Right renal cortex interstitium (tissue), 3 donors: ENCODE data around the gene GALNT10. TPM values are rescaled to one million over a fixed set of nuclear protein-coding genes. Genes with fewer than 3 reads are reported as not detected.

ENCODE experiments used
- DNase-seq, 3 donors: peaks; one replicate each; pipeline ENCODE4 v3.0.0-alpha.2; 2013; ENCODE audit warnings: low read depth in 3 of 3, low spot score in 2 of 3
- polyA plus RNA-seq, 3 donors: library from polyadenylated mRNA; unstranded; fragments of 120-200 nt; gene quantifications; one replicate each; pipeline ENCODE4 v1.2.1, GENCODE V29; 2013; ENCODE audit not compliant: insufficient read length in 3 of 3

GALNT10 gene
- polyA plus RNA-seq, 3 donors: 25.7 to 29.4 (median 27.4) TPM

DNA sequence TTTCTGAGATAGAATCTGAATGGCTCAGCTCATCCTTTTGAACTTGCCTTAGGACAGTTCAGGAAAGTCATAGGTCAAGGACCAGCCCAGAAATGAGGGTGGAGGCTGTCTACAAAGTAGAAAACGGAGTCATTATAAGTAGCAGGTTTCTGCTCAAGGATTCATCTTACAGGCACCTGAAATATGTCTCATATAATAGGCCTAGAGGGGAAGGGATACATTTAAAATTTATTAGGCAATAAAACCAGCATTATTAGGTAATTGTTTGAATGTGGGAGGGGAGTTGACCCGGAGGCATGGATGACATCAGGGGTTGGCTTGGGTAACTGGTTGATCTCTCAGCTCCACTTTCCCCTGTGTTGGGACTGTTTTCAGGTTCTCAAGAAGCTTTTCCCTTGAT is 11.9 kb upstream of the GALNT10 start:
- DNase-seq: no peak

DNA sequence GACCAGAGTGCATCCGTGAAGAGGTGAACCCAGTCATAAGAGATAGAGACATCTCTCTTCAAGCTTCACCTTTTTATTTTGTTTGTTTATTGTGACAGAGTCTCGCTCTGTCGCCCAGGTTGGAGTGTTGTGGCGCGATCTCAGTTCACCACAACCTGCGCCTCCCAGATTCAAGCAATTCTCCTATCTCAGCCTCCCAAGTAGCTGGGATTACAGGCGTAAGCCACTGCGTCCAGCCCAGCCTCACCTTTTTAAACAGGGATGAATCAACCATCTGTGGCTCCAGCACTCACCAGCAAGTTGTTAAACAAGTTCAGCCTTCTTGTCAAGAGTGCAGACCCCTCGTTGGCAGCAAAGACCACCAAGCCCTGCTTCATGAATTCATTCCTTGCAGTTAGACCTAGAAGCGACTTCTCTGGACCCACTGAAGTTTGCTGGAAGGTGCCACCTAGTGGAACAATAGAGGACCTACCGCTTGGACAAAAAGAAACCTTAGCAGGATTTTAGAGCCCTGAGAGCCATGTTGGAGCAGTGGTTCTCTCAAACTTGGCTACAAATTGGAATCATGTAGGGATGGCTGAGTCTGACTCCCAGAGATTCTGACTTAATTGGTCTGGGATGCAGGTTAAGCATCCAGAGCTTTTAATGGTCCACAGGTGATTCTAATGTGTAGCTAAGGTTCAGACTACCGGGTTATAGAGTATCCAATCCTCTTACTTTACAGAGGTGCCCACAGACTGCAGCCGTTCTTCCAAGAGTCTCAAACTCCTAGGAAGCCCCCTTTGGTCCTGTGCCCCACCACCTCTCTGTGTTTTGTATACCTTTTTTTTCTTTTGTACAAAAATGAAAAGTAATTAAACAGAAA is 10.5 kb upstream of the GALNT10 start:
- no peak for DNase-seq

DNA sequence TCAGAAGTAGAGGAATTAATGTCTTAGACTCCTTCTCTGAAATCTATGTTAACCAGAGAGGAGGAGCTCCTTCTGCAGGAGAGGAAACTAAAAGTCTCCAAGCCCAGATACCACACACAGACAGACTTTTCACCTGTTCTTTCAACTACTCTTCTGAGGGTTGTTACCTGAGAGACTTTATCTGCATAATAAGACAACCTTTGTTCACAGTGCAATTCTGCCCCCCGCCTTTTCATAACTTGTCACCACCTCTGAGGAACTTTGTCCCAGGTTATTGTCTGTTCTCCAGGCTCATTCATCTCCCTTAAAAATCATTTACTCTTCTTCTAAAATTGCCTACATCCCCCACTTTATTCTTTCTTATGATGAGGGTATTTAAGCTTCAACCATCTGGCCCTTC is 9.4 kb upstream of the GALNT10 start:
- no peak for DNase-seq

DNA sequence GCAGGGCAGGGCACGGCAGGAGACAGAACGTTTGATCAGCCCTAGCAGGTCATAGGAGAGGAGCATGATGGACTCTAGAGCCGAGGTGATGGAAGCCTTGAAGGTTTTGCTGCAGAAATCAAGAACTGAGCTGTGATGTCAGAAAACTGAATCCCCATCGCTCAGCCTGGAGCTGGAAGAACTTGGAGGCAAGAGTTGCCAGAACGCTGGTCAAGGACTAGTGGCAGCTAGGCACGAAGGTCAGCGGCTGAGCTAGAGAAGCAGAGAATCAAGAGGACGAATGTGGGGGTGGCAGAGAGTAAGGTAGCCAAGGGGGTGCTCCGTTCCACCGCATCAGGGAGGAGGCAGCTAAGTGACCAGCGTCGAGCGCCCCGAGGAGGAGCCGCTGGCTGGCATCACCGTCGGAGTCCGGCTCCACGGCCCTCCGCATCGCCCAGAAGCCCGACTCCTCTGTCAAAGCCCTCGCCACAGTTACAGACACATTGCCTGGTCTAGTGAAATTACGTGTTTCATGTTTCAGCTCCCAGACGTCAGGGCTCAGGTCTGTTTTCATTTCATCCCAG is 1.2 kb upstream of the GALNT10 start:
- DNase-seq: no peak

DNA sequence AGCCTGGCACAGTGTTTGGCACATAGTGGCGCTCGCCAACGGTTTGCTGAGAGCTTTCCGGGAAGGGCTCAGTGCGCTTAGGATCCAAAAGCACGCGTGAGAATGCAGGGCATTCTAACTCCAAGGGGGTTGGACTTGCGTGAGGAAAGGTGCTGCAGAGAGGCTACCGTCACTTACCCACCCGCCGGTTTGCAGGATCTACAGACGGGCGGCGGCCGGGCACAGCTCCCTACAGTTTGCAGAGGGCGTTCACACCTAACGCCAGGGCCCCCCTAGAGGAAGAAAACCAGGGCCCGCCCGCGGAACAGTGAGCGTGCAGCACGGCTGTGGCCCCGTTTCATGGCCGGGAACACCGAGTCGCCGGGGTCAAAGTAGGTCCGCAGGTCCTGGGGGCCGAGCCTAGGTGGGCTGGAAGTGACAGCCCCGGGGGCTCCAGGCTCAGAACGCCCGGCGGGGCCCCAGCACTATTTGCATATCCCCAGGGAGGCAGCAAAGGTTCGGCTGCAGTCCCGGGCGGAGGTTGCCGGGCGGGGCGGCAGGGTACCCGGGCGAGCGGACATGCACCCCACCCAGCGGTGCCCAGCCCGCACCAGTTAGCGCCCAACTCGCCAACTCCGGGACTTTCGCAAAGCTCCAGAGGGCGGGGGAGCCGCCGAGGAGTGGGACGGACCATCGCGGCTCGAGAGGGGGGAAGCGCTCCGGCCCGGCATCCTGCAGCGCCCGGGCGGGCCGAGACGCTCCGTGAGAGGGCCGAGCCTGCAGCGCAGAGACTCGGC is 526 bp upstream of the GALNT10 start:
- DNase-seq: no peak

DNA sequence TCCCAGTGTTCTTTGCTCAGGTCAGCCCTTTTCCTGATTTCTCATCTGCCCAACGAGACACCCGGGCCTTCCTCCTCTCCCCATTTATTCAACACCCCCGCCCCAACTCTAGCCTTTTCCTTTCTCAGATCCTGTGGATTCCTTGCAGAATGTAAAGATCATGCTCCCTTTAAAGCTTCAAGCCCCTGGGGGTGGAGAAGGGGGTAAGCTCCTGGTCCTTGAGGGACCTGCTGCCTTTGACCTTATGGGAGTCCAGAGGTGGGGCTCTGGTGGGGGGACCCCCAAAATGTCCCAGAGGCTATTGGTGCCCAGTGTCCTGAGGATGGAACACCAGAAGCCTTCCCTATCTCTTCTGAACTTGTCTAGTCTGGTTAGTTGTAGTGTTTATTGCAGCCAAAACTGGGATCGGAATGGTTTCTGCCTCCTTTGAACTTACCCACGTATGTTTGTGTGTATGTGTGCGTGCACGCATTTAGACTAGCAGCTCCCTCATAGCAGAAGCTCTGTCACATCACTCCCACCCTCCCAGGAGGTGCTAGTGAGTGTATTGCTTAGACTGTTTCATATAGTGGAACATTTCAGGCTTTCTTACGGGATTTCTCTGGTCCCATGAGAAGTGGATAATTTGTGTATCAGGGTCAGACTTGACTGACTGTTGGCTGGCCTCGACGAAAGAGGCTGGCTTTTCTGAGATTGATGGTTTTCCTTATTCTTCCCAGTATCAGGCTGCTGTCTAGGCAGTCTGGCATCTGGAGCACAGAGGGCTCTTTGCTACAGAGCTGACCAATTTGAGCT is 1.1 kb downstream of the GALNT10 start:
- DNase-seq: no peak

DNA sequence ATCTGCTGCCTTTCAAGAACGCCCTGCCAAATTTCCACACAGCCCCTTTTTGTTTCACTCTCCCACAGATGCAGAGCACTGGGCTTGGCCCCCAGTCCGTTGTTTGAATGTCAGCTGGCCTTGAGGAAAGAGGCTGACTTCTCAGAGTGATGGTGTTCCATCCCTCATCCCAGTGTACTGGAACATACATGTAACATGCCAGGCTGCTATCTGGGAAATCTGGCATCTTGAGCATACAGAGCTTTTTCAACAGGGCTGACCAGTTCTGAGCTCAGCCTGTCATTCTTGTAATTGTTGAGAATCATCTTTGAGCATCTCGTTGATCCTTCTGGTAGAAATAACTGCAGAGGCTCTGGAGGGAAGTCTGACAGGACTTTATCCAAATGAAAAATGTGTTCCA is 2.8 kb downstream of the GALNT10 start:
- DNase-seq: no peak

DNA sequence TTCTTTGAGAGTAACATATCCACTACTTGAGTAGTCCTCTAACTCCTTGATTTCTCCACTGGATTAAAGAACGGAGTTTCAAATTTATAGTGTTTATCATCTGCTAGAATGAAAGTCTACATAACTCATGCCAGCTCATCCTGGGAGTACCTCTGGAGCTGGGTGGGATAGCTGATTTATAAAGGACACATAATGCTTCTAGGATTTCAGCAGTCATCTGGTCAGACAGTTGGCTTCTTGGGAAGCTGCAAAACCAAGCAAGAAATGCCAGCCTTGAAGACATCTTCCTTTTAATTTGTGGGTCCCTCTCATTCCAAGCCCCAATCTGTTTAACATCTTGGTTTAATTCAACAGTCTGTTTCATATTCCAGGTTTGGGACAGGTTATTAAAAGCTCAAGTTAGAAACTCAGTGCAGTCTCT is 3.2 kb downstream of the GALNT10 start:
- no peak for DNase-seq

DNA sequence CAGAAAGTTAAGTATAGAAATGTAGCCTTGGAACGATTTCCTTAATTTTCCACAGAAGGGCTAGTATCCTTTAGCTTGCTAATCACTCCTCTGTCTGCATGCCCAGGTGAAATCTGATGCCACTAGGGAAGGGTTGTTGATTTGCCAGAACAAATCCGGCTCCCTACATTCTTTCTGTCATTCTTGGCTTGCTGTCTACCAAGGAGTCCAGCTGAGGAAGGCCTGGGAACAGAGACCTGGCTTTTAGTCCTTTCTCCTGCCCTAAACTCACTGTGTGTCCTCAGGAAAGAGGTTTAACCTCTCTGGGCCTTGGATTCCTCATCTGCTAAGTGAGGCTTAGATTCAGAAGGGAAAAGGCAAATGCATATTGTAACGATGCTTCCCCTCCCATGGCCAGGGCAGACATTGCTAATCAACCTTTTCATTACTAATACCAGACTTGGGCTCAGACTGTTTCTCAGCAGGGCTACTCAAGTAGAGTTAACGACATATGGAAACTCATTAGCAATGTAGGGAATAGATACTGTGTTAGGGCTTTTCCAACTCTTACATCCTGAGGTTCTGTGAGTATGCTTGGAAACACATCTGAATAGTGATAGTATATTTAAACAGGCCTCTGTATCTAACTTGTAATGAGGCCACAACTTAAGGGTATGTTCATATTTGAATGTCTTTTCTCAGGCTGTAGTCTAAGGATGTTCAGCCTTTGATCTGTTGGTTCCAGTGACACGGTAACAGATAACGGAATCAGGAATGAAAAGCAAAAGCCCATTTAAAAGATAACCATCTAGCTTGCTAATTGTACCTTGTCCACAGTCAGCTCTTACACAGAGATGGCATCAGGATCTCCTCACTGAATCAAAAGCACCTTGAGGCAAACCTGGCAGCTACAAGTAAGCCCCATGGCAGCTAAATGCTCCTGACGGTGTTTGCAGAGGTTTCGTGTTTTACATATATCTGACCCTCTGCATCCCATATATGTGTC is 4.1 kb downstream of the GALNT10 start:
- no peak for DNase-seq

DNA sequence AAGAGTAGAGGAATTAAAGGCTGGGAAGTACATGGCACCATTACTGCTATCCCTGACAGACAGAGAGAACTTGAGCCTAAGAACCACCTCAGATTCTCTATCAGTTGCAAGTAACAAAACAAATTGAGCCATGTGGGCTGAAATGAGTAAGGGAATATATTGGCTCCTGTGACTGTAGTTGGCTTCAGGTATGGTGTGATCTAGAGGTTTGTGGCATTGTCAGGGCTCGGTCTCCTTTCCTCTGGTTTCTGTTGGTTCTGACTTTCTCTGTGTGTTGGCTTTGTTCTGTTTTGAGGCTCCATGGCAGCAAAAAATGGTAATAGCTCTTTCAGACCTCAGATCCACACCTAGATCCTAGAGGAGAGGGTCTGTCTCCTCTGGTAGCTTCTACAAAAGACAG is 5.7 kb downstream of the GALNT10 start:
- no peak for DNase-seq

DNA sequence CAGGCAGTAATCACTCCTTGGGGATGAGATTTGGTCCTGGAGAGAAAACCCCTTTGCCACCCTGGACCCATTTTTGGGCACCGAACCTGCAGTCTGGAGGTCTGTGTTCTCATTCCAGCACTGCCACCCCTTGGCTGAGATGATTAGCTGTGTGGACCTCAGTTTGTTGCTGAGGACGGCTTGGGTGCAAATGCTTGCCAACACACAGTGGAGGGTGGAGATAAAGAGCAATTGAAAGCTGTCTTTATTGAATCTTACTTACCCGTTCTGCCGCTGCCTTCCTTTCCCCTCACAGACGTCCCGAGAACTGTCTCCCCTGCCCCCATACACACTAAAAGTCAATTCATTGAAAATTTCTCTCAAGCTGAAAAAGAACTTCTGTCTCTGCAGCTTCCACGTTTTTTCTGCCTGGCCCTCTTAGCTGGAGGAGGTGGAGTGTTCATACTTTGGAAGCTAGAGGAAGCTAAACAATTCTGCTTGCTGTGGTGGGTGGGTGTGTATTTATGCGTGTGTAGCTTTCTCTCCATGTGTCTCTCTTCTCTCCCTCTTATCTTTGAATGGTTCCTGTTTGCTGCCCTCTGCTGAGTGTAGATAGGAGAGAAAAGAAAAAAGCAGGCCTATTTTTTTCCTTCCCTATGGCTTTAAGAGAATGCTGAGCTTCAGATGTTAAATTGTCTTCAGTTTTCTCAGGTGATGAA is 6.6 kb downstream of the GALNT10 start:
- no peak for DNase-seq

DNA sequence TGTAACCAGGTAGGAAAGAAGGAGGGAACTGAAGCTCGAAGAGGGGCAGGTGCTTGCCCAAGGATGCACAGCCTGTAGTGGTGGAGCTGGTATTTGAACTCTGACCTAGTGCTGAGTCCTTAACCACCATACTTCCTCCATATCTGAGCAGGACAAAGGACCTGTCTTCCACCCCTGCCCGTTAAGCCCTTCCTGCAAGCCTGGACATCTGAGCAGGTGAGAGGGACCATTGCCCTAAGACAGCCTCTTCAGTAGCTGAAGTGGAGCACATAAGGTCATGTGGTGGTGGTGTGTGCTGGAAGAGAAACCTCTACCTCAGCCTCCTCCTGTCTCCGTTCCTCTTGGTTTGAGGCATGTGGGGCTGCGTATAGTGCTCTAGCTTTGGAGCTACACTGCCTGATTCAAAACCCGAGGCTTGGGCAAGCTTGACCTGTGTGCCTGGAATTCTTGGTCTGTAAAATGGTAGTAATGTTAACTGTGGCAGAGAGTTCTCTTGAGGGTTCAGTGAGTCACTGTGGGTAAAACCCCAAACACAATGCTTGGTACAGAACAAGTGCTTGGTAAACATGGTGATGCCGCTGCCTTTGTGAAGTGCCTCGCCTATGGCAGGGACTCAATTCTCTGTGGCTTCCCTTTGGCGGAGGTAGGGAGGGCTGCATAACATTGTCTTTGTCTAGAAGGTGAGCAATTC is 7.4 kb downstream of the GALNT10 start:
- DNase-seq: no peak

DNA sequence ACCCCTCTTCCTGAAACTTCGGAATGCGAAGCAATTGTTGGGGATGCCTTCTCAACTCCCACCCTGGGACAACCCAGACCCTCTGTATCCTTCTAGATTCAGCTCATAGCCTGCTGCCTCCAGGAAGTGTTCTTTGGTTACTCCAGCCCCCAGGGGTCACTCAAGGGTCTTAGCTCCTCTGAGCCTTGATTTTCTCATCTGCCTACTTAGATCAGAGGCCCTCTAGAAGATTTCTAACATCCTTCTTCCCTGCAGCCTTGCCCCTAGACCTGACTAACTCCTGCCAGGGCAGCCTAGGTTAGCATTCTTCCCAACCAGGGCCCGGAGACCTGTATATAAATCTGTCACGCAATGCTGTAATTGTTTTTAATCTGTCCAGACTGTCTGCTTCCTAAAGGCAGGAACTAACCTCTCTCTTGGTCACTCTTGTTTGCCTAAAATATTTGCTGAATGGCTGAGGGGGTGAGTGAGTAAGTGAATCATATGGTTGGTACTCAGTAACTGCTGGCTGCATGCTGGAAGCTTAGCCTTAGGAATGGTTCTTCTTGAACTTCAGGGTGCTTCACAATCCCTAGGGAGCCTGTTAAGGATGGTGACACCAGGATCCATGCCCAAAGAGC is 8.2 kb downstream of the GALNT10 start:
- no peak for DNase-seq

DNA sequence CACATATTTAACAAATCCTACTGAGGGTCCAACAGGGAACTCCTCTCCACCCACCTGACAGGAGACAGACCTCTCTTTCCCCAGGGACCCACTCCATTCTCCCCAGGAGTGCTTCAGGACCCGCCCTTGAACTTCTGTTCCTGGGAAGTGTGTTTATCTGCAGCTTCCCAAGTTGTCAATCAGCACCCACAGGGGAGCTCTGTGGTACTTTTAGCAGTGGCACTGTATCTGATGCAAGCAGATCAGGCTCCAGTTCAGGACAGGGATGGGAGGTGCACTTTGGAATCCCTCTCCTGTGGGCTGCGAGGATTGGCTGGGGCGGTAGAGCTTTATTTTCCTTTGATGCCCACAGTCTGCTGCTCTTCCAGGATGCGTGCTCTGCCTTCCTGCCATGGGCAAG is 8.7 kb downstream of the GALNT10 start:
- DNase-seq: no peak

DNA sequence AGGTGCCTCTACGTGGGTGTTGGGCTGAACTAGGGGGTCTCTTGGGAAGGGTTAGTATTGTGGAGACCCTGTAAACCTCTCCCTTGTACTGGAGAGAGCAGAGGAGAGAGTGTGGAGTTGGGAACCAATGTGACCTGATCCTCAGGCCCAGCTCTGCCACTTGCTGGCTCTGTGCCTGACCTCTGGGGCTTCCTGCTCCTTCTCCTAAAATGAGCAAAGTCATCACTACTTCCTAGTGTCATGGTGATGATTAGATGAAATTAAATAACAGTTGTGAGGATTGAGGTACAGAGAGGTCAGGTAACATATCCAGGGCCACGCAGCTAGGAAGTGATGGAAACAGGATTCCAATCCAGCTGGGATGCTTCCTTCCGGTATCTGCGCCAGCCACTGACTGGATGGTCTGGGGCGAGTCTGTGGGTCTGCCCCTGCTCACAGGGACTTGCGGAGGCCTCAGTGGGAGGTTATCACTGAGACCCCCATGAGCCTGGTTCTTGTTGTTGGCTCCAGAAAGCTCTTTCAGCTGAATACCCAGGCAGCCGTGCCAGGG is 9.2 kb downstream of the GALNT10 start:
- DNase-seq: no peak

DNA sequence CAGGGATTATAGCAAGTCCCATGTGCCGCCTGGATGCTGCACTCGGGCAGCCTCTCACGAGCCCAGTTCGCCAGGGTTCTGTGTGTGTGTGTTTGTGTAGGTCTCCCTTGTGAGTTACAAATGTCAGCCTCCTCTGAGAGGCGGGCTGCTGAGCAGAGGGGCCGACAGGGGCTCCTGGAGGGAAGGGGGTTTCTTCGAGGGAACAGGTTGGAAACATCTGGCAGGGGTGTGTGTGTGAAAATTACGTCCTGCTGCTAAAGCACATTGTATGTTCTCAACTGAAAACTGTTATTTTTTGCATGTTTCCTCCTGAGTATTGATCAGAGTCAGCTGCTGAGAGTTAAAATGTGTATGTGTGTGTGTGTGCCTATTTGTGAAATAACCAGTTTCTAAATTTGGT is 9.7 kb downstream of the GALNT10 start:
- no peak for DNase-seq

DNA sequence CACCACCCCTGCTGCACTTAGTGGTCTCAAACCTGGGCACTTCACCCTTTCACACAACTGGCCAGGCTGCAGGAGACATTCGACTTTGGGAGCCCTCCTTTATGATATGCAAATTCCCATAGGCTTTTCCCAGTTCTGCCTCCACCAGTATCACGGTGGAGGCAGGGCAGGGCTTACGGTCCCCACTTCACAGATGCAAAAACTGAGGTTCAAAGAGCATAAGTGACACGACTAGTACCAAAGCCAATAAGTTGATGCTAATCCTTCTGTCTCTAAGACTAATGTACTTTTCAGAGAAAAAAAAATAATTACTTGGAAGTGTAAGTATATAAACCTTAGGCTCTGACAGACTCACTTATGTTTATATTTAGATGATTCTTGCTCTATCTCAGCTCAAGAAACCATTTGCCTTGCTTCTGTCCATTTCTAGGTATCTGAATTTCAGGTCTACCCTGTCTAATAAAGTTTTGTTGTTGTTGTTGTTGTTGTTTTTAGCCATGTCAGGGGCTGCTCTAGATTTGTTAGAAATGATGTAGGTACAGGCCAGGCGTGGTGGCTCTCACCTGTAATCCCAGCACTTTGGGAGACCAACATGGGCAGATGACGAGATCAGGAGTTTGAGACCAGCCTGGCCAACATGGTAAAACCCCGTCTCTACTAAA is 10.7 kb downstream of the GALNT10 start:
- DNase-seq: no peak
